GM23338 (cell line): ENCODE data around the gene KCTD21. TPM values are rescaled to one million over a fixed set of nuclear protein-coding genes. Genes with fewer than 3 reads are reported as not detected.

Source experiments
- ATAC-seq: fragments of 200-7000 bp; cut with Tn5 transposase; 3 replicates; pipeline ENCODE4 v1.9.1; 2020
- DNase-seq: peaks from one replicate; pipeline ENCODE4 v3.0.0-alpha.2; 2015; ENCODE audit warnings: low spot score
- H2AFZ ChIP-seq: fragments of 200-600 bp; sonication (generic); 2 replicates; pipeline ENCODE4 v1.8.0; 2016; ENCODE audit warnings: antibody characterized with exemption, mild to moderate bottlenecking, moderate library complexity
- H3F3A ChIP-seq: fragments of 200-600 bp; sonication (generic); replicated peaks from 2 replicates; pipeline ENCODE4 v1.8.0; 2017; ENCODE audit warnings: antibody characterized with exemption, mixed run types, low read depth
- H3K27ac ChIP-seq: fragments of 200-600 bp; sonication (generic); 2 replicates; pipeline ENCODE4 v1.6.1; 2016; ENCODE audit warnings: low read depth
- H3K27me3 ChIP-seq: fragments of 200-600 bp; sonication (generic); 2 replicates; pipeline ENCODE4 v1.8.0; 2016; ENCODE audit warnings: mild to moderate bottlenecking, mixed run types, moderate library complexity; ENCODE audit not compliant: insufficient read depth
- H3K36me3 ChIP-seq: fragments of 200-600 bp; sonication (generic); 2 replicates; pipeline ENCODE4 v1.8.0; 2016; ENCODE audit warnings: mild to moderate bottlenecking; ENCODE audit not compliant: insufficient read depth
- H3K4me1 ChIP-seq: fragments of 200-600 bp; sonication (generic); 2 replicates; pipeline ENCODE4 v1.8.0; 2016; ENCODE audit warnings: mild to moderate bottlenecking, moderate library complexity; ENCODE audit not compliant: insufficient read depth
- H3K4me2 ChIP-seq: fragments of 200-600 bp; sonication (generic); 2 replicates; pipeline ENCODE4 v1.7.1; 2017; ENCODE audit warnings: mixed run types
- H3K4me3 ChIP-seq: fragments of 200-600 bp; sonication (generic); 2 replicates; pipeline ENCODE4 v1.6.1; 2016; ENCODE audit warnings: mixed run types
- H3K79me2 ChIP-seq: fragments of 200-600 bp; sonication (generic); replicated peaks from 2 replicates; pipeline ENCODE4 v1.8.0; 2017; ENCODE audit warnings: mild to moderate bottlenecking; ENCODE audit not compliant: insufficient read depth
- H3K9me2 ChIP-seq: fragments of 200-600 bp; sonication (generic); 2 replicates; pipeline ENCODE4 v1.8.0; 2017; ENCODE audit not compliant: insufficient read depth
- H4K20me1 ChIP-seq: fragments of 200-600 bp; sonication (generic); replicated peaks from 2 replicates; pipeline ENCODE4 v1.8.0; 2017; ENCODE audit warnings: mild to moderate bottlenecking; ENCODE audit not compliant: insufficient read depth
- H3K27ac Mint-ChIP-seq: 2 replicates; pipeline ENCODE4 v1.8.0; 2020; ENCODE audit warnings: inconsistent platforms, mild to moderate bottlenecking, moderate library complexity, mixed read lengths
- H3K27me3 Mint-ChIP-seq: 3 replicates; pipeline ENCODE4 v1.8.0; 2022; ENCODE audit warnings: low read depth, mild to moderate bottlenecking, moderate library complexity, mixed read lengths, inconsistent platforms; ENCODE audit not compliant: insufficient read depth, poor library complexity
- H3K36me3 Mint-ChIP-seq: 3 replicates; pipeline ENCODE4 v1.8.0; 2021; ENCODE audit warnings: low read depth, mild to moderate bottlenecking, inconsistent platforms, moderate library complexity, mixed read lengths
- H3K4me1 Mint-ChIP-seq: 3 replicates; pipeline ENCODE4 v1.8.0; 2020; ENCODE audit warnings: mild to moderate bottlenecking, inconsistent platforms, mixed read lengths
- H3K4me3 Mint-ChIP-seq: 3 replicates; pipeline ENCODE4 v1.8.0; 2021; ENCODE audit warnings: moderate library complexity, mild to moderate bottlenecking, inconsistent platforms, mixed read lengths
- H3K9me3 Mint-ChIP-seq: 3 replicates; pipeline ENCODE4 v1.8.0; 2020; ENCODE audit warnings: moderate library complexity, mild to moderate bottlenecking, inconsistent platforms, mixed read lengths
- CREB1 ChIP-seq: fragments of 250-450 bp; sonication (Bioruptor Pico); IDR thresholded peaks from 2 replicates; pipeline ENCODE4 v1.5.0; 2020; ENCODE audit warnings: low read depth, mild to moderate bottlenecking, moderate library complexity
- CTCF ChIP-seq, 2 experiments: fragments of 200-600 bp in 1 of 2; sonication (generic) in 1 of 2; conservative IDR thresholded peaks; 2 replicates each; pipeline versions ENCODE4 v1.5.1 to v1.6.1; 2016 to 2017; ENCODE audit warnings: antibody characterized with exemption in 2 of 2, low read depth in 2 of 2, mild to moderate bottlenecking in 2 of 2, moderate library complexity in 1 of 2
- ETS1 ChIP-seq: IDR thresholded peaks from 2 replicates; pipeline ENCODE4 v1.6.1; 2016; ENCODE audit warnings: antibody characterized with exemption
- EZH2 ChIP-seq: fragments of 200-600 bp; sonication (generic); IDR thresholded peaks from one replicate; pipeline ENCODE4 v1.8.0; 2017; ENCODE audit warnings: antibody characterized with exemption, mild to moderate bottlenecking, low read depth; ENCODE audit not compliant: unreplicated experiment
- EZH2phosphoT487 ChIP-seq: fragments of 200-600 bp; sonication (generic); IDR thresholded peaks from one replicate; pipeline ENCODE4 v1.8.1; 2018; ENCODE audit warnings: antibody characterized with exemption; ENCODE audit not compliant: unreplicated experiment
- NANOG ChIP-seq: IDR thresholded peaks from 2 replicates; pipeline ENCODE4 v1.6.1; 2016; ENCODE audit warnings: antibody characterized with exemption, borderline replicate concordance
- POLR2AphosphoS5 ChIP-seq: IDR thresholded peaks from 2 replicates; pipeline ENCODE4 v1.6.1; 2016; ENCODE audit warnings: antibody characterized with exemption, low read depth
- REST ChIP-seq: IDR thresholded peaks from one replicate; pipeline ENCODE4 v1.6.1; 2018; ENCODE audit warnings: antibody characterized with exemption; ENCODE audit not compliant: unreplicated experiment
- STAT1 ChIP-seq: IDR thresholded peaks from one replicate; pipeline ENCODE4 v1.6.1; 2016; ENCODE audit warnings: antibody characterized with exemption; ENCODE audit not compliant: unreplicated experiment
- ZNF114 ChIP-seq: fragments of 250-450 bp; sonication (Bioruptor Pico); IDR thresholded peaks from 2 replicates; pipeline ENCODE4 v1.5.0; 2020; ENCODE audit warnings: mild to moderate bottlenecking, moderate library complexity
- ZNF331 ChIP-seq: fragments of 250-450 bp; sonication (Bioruptor Pico); IDR thresholded peaks from 2 replicates; pipeline ENCODE4 v1.5.0; 2020; ENCODE audit warnings: low read depth, mild to moderate bottlenecking, moderate library complexity
- polyA plus RNA-seq: library from polyadenylated mRNA; unstranded; fragments of >200 nt; fragmentation: Nextera tagmentation; extraction: Ambion mirVana; gene quantifications from 2 replicates; pipeline ENCODE4 v1.2.1, GENCODE V29; 2016
- total RNA-seq: library from RNA; depleted of rRNA; stranded (reverse); fragments of >200 nt; shearing (Covaris generic); gene quantifications from 2 replicates; pipeline ENCODE4 v1.2.3, GENCODE V29; 2014

The KCTD21 gene
- total and polyA plus RNA-seq, 2 experiments from 2014 or later: 1.0 to 3.7 TPM

GRCh38 chr11:78229106-78229505 is 40.7 kb upstream of the KCTD21 start:
- Histone ChIP-seq H3K4me1 (no peaks in the 10 kb centered on the region; the same call in 1 of the 2 replicates), H4K20me1 (no peaks in the 10 kb centered on the region), H3F3A (no peaks in the 10 kb centered on the region), H3K4me3 (no peak overlapping the region), H3K79me2 (no peaks in the 10 kb centered on the region), H3K27me3 (no peaks in the 10 kb centered on the region), H3K27ac (no peak overlapping the region), H3K4me2 (no peak overlapping the region), H3K9me2 (no peaks in the 10 kb centered on the region), H2AFZ (no peak overlapping the region), H3K36me3 (no peaks in the 10 kb centered on the region)
- Mint-ChIP-seq H3K4me3 (no peak overlapping the region), H3K4me1 (no peaks in the 10 kb centered on the region; the same call in 2 of the 3 replicates), H3K9me3 (no peaks in the 10 kb centered on the region), H3K27ac (no peak overlapping the region), H3K27me3 (no peaks in the 10 kb centered on the region), H3K36me3 (peaks cover 2% of the 10 kb centered on the region; the same call in 1 of the 3 replicates)
- no peak for ATAC-seq
- DNase-seq: no peak
- TF ChIP-seq NANOG: no peak
- no peak for TF ChIP-seq EZH2
- TF ChIP-seq CREB1 (CRISPR knock-in tag): no peak
- no peak for TF ChIP-seq STAT1

- Histone ChIP-seq H4K20me1 (no peaks in the 10 kb centered on the region), H3K4me3 (no peak overlapping the region), H3K4me1 (no peaks in the 10 kb centered on the region), H3K27me3 (no peaks in the 10 kb centered on the region), H3K27ac (no peak overlapping the region), H3F3A (no peaks in the 10 kb centered on the region), H3K36me3 (no peaks in the 10 kb centered on the region), H2AFZ (no peak overlapping the region), H3K4me2 (no peak overlapping the region), H3K79me2 (no peaks in the 10 kb centered on the region), H3K9me2 (no peaks in the 10 kb centered on the region)
- Mint-ChIP-seq H3K27me3 (peaks cover 3% of the 10 kb centered on the region), H3K4me3 (no peak overlapping the region), H3K36me3 (peaks cover 2% of the 10 kb centered on the region; the same call in 1 of the 3 replicates), H3K27ac (no peak overlapping the region), H3K9me3 (no peaks in the 10 kb centered on the region), H3K4me1 (no peaks in the 10 kb centered on the region)
- DNase-seq (peak; percentile 84), ATAC-seq (peak; percentile 96)
- TF ChIP-seq STAT1 (no peak), CTCF (conservative IDR thresholded peaks at IDR 0.05; ENCODE audit: low read depth in 2 of 2) (peak; percentile 72 to 83)
These were observed 40.0 kb upstream of the KCTD21 start for GRCh38 chr11:78228467-78228866.

GRCh38 chr11:78227921-78228320 is 39.5 kb upstream of the KCTD21 start:
- Mint-ChIP-seq H3K4me3 (no peak overlapping the region), H3K9me3 (no peaks in the 10 kb centered on the region), H3K27me3 (peaks cover 4% of the 10 kb centered on the region), H3K27ac (no peak overlapping the region), H3K36me3 (peaks cover 2% of the 10 kb centered on the region; the same call in 1 of the 3 replicates), H3K4me1 (no peaks in the 10 kb centered on the region)
- no peak overlapping the region for H3K27ac ChIP-seq
- no peak overlapping the region for H3K4me3 ChIP-seq
- H3K4me2 ChIP-seq: no peak overlapping the region
- H3K36me3 ChIP-seq: no peaks in the 10 kb centered on the region
- H3F3A ChIP-seq: no peaks in the 10 kb centered on the region
- no peaks in the 10 kb centered on the region for H3K27me3 ChIP-seq
- no peaks in the 10 kb centered on the region for H3K9me2 ChIP-seq
- H3K4me1 ChIP-seq: no peaks in the 10 kb centered on the region
- no peak for ATAC-seq
- H4K20me1 ChIP-seq: no peaks in the 10 kb centered on the region
- no peak overlapping the region for H2AFZ ChIP-seq
- no peak for DNase-seq
- no peaks in the 10 kb centered on the region for H3K79me2 ChIP-seq
- TF ChIP-seq EZH2: no peak
- TF ChIP-seq ETS1: no peak
- TF ChIP-seq CREB1 (CRISPR knock-in tag): no peak
- TF ChIP-seq POLR2AphosphoS5: no peak
- TF ChIP-seq NANOG: no peak
- TF ChIP-seq ZNF114 (CRISPR knock-in tag): no peak
- TF ChIP-seq ZNF331: no peak
- TF ChIP-seq CTCF (conservative IDR thresholded peaks at IDR 0.05; ENCODE audit: low read depth in 2 of 2): no peak
- no peak for TF ChIP-seq REST
- no peak for TF ChIP-seq EZH2phosphoT487
